ENCODE measurements around the gene BSND.

- TF ChIP-seq, protein P1, sequence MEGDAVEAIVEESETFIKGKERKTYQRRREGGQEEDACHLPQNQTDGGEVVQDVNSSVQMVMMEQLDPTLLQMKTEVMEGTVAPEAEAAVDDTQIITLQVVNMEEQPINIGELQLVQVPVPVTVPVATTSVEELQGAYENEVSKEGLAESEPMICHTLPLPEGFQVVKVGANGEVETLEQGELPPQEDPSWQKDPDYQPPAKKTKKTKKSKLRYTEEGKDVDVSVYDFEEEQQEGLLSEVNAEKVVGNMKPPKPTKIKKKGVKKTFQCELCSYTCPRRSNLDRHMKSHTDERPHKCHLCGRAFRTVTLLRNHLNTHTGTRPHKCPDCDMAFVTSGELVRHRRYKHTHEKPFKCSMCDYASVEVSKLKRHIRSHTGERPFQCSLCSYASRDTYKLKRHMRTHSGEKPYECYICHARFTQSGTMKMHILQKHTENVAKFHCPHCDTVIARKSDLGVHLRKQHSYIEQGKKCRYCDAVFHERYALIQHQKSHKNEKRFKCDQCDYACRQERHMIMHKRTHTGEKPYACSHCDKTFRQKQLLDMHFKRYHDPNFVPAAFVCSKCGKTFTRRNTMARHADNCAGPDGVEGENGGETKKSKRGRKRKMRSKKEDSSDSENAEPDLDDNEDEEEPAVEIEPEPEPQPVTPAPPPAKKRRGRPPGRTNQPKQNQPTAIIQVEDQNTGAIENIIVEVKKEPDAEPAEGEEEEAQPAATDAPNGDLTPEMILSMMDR (IDR thresholded peaks at IDR 0.05) = no peak
- no peak for TF ChIP-seq POLR2A (IDR thresholded peaks at IDR 0.05)
Observed at GRCh38 chr1:55035904-55036303, 37.2 kb downstream of the BSND start.

Data from ovary (tissue), 3 donors.